Measurements from ENCODE around the gene DBNDD1.

DBNDD1 gene

GRCh38 chr16:90035902-90036301 lies 16.6 kb upstream of the DBNDD1 start:
- Histone ChIP-seq H3K4me1 (ENCODE audit: control insufficient read depth, insufficient read depth, low read length, poor library complexity, severe bottlenecking) (no peaks in the 10 kb centered on the region), H3K9me3 (ENCODE audit: control insufficient read depth, low read length) (no peaks in the 10 kb centered on the region), H3K36me3 (ENCODE audit: control insufficient read depth, insufficient read depth, low read length) (peaks cover 30% of the 10 kb centered on the region), H3K4me3 (ENCODE audit: extremely low read depth, insufficient read depth, low read length, poor library complexity, severe bottlenecking) (no peak overlapping the region), H3K27ac (ENCODE audit: low read depth, low read length, severe bottlenecking) (no peak overlapping the region)
- WGBS, 2 experiments (ENCODE audit: insufficient coverage in 2 of 2): 84 to 90% methylated on average over 4 of the region's 5 CpGs

DNA sequence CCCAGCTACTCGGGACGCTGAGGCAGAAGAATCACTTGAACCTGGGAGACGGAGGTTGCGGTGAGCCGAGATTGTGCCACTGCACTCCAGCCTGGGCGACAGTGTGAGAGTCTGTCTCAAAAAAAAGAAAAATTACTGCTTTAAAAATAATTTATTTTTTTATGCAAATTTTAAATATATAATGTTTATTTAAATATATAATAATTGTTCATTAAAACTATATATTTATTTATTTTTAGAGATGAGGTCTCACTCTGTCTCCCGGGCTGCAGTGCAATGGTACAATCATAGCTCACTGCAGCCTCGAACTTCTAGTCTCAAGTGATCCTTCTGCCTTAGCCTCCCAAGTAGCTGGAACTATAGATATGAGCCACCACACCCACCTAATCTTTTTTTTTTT lies 15.2 kb upstream of the DBNDD1 start:
- H3K36me3 ChIP-seq (ENCODE audit: control insufficient read depth, insufficient read depth, low read length): peaks cover 30% of the 10 kb centered on the region
- H3K4me1 ChIP-seq (ENCODE audit: control insufficient read depth, insufficient read depth, low read length, poor library complexity, severe bottlenecking): no peaks in the 10 kb centered on the region
- 86 to 100% methylated on average over 2 to 3 of the region's 8 CpGs for WGBS, 2 experiments (ENCODE audit: insufficient coverage in 2 of 2)
- H3K4me3 ChIP-seq (ENCODE audit: extremely low read depth, insufficient read depth, low read length, poor library complexity, severe bottlenecking): no peak overlapping the region
- no peaks in the 10 kb centered on the region for H3K9me3 ChIP-seq (ENCODE audit: control insufficient read depth, low read length)
- H3K27ac ChIP-seq (ENCODE audit: low read depth, low read length, severe bottlenecking): no peak overlapping the region

GRCh38 chr16:90033387-90033786 lies 14.1 kb upstream of the DBNDD1 start:
- WGBS, 2 experiments (ENCODE audit: insufficient coverage in 2 of 2): 94 to 96% methylated on average over 4 of the region's 4 CpGs
- Histone ChIP-seq H3K4me1 (ENCODE audit: control insufficient read depth, insufficient read depth, low read length, poor library complexity, severe bottlenecking) (no peaks in the 10 kb centered on the region), H3K4me3 (ENCODE audit: extremely low read depth, insufficient read depth, low read length, poor library complexity, severe bottlenecking) (no peak overlapping the region), H3K9me3 (ENCODE audit: control insufficient read depth, low read length) (no peaks in the 10 kb centered on the region), H3K36me3 (ENCODE audit: control insufficient read depth, insufficient read depth, low read length) (peaks cover 27% of the 10 kb centered on the region), H3K27ac (ENCODE audit: low read depth, low read length, severe bottlenecking) (no peak overlapping the region)

- Histone ChIP-seq H3K4me3 (ENCODE audit: extremely low read depth, insufficient read depth, low read length, poor library complexity, severe bottlenecking) (no peak overlapping the region), H3K27ac (ENCODE audit: low read depth, low read length, severe bottlenecking) (no peak overlapping the region), H3K36me3 (ENCODE audit: control insufficient read depth, insufficient read depth, low read length) (peaks cover 25% of the 10 kb centered on the region), H3K9me3 (ENCODE audit: control insufficient read depth, low read length) (no peaks in the 10 kb centered on the region), H3K4me1 (ENCODE audit: control insufficient read depth, insufficient read depth, low read length, poor library complexity, severe bottlenecking) (no peaks in the 10 kb centered on the region)
- 97 to 99% methylated on average over 6 to 7 of the region's 8 CpGs for WGBS, 2 experiments (ENCODE audit: insufficient coverage in 2 of 2)
Observed at GRCh38 chr16:90032674-90033331, 13.5 kb upstream of the DBNDD1 start.

GRCh38 chr16:90031931-90032673 lies 12.8 kb upstream of the DBNDD1 start:
- 91 to 93% methylated on average over 9 of the region's 9 CpGs for whole genome bisulfite sequencing, 2 experiments (ENCODE audit: insufficient coverage in 2 of 2)
- no peak overlapping the region for H3K4me3 ChIP-seq (ENCODE audit: extremely low read depth, insufficient read depth, low read length, poor library complexity, severe bottlenecking)
- H3K36me3 ChIP-seq (ENCODE audit: control insufficient read depth, insufficient read depth, low read length): peaks cover 25% of the 10 kb centered on the region
- H3K27ac ChIP-seq (ENCODE audit: low read depth, low read length, severe bottlenecking): no peak overlapping the region
- no peaks in the 10 kb centered on the region for H3K4me1 ChIP-seq (ENCODE audit: control insufficient read depth, insufficient read depth, low read length, poor library complexity, severe bottlenecking)
- no peaks in the 10 kb centered on the region for H3K9me3 ChIP-seq (ENCODE audit: control insufficient read depth, low read length)

DNA sequence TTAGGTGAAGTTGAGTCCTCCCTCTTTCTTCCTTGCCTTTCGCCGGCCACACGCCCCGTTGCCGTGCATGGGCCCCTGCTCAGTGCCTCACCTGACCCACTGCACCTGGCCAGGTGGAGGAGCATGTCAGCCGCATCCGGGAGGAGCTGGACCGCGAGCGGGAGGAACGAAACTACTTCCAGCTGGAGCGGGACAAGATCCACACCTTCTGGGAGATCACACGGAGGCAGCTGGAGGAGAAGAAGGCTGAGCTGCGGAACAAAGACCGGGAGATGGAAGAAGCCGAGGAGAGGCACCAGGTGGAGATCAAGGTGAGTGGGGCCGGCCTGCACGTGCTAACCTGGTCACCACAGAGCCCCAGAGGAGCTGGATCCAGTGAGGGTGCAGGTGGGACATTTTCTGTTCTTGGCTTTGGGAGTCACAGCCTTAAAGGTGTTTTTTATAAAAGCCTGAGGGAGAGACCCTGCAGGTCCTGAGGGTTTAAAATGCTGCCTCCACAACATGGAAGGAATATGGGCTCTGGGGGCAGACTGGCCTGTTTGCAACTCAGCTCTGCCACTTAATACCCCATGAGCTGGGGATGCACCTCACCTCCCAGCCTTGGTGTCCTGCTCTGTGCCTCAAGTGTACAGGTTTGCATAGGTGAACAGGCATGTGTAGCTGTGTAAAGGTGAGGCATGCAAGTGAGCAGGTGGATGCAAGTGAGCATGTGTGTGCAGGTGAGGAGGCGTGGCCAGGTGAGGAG lies 12.1 kb upstream of the DBNDD1 start:
- Histone ChIP-seq H3K9me3 (ENCODE audit: control insufficient read depth, low read length) (no peaks in the 10 kb centered on the region), H3K36me3 (ENCODE audit: control insufficient read depth, insufficient read depth, low read length) (peaks cover 19% of the 10 kb centered on the region), H3K4me3 (ENCODE audit: extremely low read depth, insufficient read depth, low read length, poor library complexity, severe bottlenecking) (no peak overlapping the region), H3K4me1 (ENCODE audit: control insufficient read depth, insufficient read depth, low read length, poor library complexity, severe bottlenecking) (no peaks in the 10 kb centered on the region), H3K27ac (ENCODE audit: low read depth, low read length, severe bottlenecking) (no peak overlapping the region)
- 90 to 98% methylated on average over 18 to 19 of the region's 19 CpGs for WGBS, 2 experiments (ENCODE audit: insufficient coverage in 2 of 2)

GRCh38 chr16:90028985-90029384 lies 9.7 kb upstream of the DBNDD1 start:
- no peaks in the 10 kb centered on the region for H3K4me1 ChIP-seq (ENCODE audit: control insufficient read depth, insufficient read depth, low read length, poor library complexity, severe bottlenecking)
- 91 to 96% methylated on average over 5 to 12 of the region's 12 CpGs for WGBS, 2 experiments (ENCODE audit: insufficient coverage in 2 of 2)
- H3K4me3 ChIP-seq (ENCODE audit: extremely low read depth, insufficient read depth, low read length, poor library complexity, severe bottlenecking): no peak overlapping the region
- H3K9me3 ChIP-seq (ENCODE audit: control insufficient read depth, low read length): no peaks in the 10 kb centered on the region
- peaks cover 4% of the 10 kb centered on the region for H3K36me3 ChIP-seq (ENCODE audit: control insufficient read depth, insufficient read depth, low read length)
- no peak overlapping the region for H3K27ac ChIP-seq (ENCODE audit: low read depth, low read length, severe bottlenecking)

DNA sequence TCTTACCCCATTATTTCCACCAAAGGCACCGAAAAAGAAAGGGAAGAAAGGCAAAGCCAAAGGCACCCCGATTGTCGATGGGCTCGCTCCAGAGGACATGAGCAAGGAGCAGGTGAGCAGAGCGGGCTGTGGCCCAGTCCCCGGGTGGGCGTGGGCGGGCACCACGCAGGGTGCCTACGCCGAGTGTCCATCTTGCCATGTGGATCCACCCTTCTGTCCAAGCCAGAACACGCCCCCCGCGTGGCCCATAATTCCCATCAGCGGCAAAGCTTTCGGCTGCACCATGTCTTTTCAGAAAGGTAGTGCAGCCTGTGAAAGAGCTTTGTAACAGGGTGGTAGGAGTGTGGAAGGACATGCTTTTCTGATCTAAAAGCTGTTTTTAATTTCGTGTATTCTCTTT lies 8.4 kb upstream of the DBNDD1 start:
- Histone ChIP-seq H3K27ac (ENCODE audit: low read depth, low read length, severe bottlenecking) (no peak overlapping the region), H3K36me3 (ENCODE audit: control insufficient read depth, insufficient read depth, low read length) (peaks cover 3% of the 10 kb centered on the region), H3K4me1 (ENCODE audit: control insufficient read depth, insufficient read depth, low read length, poor library complexity, severe bottlenecking) (no peaks in the 10 kb centered on the region), H3K4me3 (ENCODE audit: extremely low read depth, insufficient read depth, low read length, poor library complexity, severe bottlenecking) (no peak overlapping the region), H3K9me3 (ENCODE audit: control insufficient read depth, low read length) (no peaks in the 10 kb centered on the region)
- WGBS, 2 experiments (ENCODE audit: insufficient coverage in 2 of 2): 96% methylated on average over 14 to 16 of the region's 17 CpGs

DNA sequence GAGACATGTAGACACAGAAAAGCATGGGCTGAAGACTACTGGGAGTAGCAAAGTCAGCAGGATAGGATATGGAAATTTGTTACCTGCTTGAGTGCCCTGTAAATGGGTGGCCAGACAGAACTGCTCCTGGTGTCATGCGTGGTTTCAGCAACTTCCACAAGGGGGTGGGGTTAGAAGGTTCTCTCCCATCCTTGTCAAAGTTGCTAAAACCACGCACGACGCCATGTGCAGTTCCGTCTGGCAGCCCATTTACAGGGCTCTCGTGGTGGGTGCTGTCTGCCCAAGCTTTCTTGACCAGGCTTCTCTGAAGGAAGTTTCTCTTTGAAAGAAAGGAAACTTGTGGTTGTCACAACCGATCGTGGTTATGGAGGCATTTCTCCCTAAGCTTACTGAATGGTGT lies 6.9 kb upstream of the DBNDD1 start:
- 88 to 92% methylated on average over 8 of the region's 8 CpGs for WGBS, 2 experiments (ENCODE audit: insufficient coverage in 2 of 2)
- H3K4me3 ChIP-seq (ENCODE audit: extremely low read depth, insufficient read depth, low read length, poor library complexity, severe bottlenecking): no peak overlapping the region
- H3K4me1 ChIP-seq (ENCODE audit: control insufficient read depth, insufficient read depth, low read length, poor library complexity, severe bottlenecking): peaks cover 10% of the 10 kb centered on the region
- no peaks in the 10 kb centered on the region for H3K36me3 ChIP-seq (ENCODE audit: control insufficient read depth, insufficient read depth, low read length)
- no peaks in the 10 kb centered on the region for H3K9me3 ChIP-seq (ENCODE audit: control insufficient read depth, low read length)
- no peak overlapping the region for H3K27ac ChIP-seq (ENCODE audit: low read depth, low read length, severe bottlenecking)

GRCh38 chr16:90023078-90023447 lies 3.8 kb upstream of the DBNDD1 start:
- H3K4me1 ChIP-seq (ENCODE audit: control insufficient read depth, insufficient read depth, low read length, poor library complexity, severe bottlenecking): peaks cover 29% of the 10 kb centered on the region
- no peaks in the 10 kb centered on the region for H3K9me3 ChIP-seq (ENCODE audit: control insufficient read depth, low read length)
- no peaks in the 10 kb centered on the region for H3K36me3 ChIP-seq (ENCODE audit: control insufficient read depth, insufficient read depth, low read length)
- peak overlapping the region; percentile 50 for H3K4me3 ChIP-seq (ENCODE audit: extremely low read depth, insufficient read depth, low read length, poor library complexity, severe bottlenecking)
- H3K27ac ChIP-seq (ENCODE audit: low read depth, low read length, severe bottlenecking): no peak overlapping the region
- 68 to 74% methylated on average over 7 of the region's 7 CpGs for WGBS, 2 experiments (ENCODE audit: insufficient coverage in 2 of 2)
